ENCODE measurements around the gene HOXA13. TPM values are rescaled to one million over a fixed set of nuclear protein-coding genes. Genes with fewer than 3 reads are reported as not detected.

The HOXA13 gene
- total RNA-seq, 3 donors from 2014 or later: 28.0 to 54.3 (median 42.2) TPM

GRCh38 chr7:27171325-27171636 is 28.6 kb downstream of the HOXA13 start:
- H3K4me3 ChIP-seq: no peak overlapping the region
- H3K36me3 ChIP-seq (ENCODE audit: low read depth): no peaks in the 10 kb centered on the region
- H3K9me3 ChIP-seq: no peaks in the 10 kb centered on the region
- ATAC-seq: no peak
- peaks cover 11% of the 10 kb centered on the region for H3K4me1 ChIP-seq (ENCODE audit: low read depth)
- DNase-seq: peak in 2 of 3 donors; percentile 63 to 70
- intact Hi-C loops (cut with DNase I, micrococcal nuclease): no loop called here
- TF ChIP-seq, protein P1, sequence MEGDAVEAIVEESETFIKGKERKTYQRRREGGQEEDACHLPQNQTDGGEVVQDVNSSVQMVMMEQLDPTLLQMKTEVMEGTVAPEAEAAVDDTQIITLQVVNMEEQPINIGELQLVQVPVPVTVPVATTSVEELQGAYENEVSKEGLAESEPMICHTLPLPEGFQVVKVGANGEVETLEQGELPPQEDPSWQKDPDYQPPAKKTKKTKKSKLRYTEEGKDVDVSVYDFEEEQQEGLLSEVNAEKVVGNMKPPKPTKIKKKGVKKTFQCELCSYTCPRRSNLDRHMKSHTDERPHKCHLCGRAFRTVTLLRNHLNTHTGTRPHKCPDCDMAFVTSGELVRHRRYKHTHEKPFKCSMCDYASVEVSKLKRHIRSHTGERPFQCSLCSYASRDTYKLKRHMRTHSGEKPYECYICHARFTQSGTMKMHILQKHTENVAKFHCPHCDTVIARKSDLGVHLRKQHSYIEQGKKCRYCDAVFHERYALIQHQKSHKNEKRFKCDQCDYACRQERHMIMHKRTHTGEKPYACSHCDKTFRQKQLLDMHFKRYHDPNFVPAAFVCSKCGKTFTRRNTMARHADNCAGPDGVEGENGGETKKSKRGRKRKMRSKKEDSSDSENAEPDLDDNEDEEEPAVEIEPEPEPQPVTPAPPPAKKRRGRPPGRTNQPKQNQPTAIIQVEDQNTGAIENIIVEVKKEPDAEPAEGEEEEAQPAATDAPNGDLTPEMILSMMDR (IDR thresholded peaks at IDR 0.05): no peak

DNA sequence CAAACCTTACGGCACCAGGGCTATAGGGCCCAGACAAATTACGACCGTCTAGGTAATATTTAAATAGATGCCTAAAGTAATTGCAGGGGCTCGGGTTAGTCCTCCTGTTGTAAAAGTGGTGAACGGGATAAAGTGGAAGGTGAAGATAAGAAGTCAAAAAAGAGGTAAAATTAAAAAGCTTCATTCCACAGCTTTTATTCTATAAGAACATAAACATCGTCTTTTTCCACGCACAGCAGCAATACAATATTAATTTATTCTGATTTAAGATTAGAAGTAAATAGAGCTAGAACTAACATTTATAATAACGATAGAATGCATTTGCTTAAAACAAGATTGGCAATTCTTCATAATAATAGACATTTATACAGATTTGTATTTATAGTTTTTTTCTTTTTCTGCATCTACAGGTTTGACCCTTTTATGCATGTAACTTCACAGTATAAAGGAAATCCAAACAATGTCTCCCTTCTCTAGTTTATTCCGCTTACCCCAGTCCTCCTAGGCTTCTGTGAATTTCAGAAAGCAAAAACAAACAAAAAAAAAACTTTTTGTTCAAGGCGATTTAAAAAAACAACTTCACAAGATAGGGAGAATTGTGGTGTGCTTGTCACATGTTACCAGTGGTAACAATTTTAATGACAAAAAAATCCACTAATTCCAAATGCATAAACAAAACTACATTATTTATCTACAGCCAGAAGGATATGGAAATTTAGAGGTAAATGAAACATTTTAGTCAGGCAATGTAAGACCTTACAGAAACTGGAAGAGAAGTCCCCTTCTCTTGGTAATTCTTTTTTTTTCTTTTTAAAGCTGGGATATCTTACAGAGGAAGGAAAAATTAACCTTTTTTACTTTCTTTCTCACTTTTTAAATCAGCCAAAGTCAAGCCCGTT is 29.2 kb downstream of the HOXA13 start:
- TF ChIP-seq, protein P1 (IDR thresholded peaks at IDR 0.05): no peak
- no peak for ATAC-seq
- H3K36me3 ChIP-seq (ENCODE audit: low read depth): no peaks in the 10 kb centered on the region
- peak overlapping the region; percentile 11 for H3K4me3 ChIP-seq
- no peaks in the 10 kb centered on the region for H3K9me3 ChIP-seq
- H3K4me1 ChIP-seq (ENCODE audit: low read depth): peaks cover 11% of the 10 kb centered on the region
- intact Hi-C loops (cut with DNase I, micrococcal nuclease): no loop called here
- no peak for DNase-seq

- Histone ChIP-seq H3K4me3 (peak overlapping the region; percentile 23), H3K4me1 (ENCODE audit: low read depth) (peaks cover 11% of the 10 kb centered on the region), H3K9me3 (no peaks in the 10 kb centered on the region), H3K36me3 (ENCODE audit: low read depth) (no peaks in the 10 kb centered on the region)
- ATAC-seq (peak; percentile 2), DNase-seq (peak in 2 of 3 donors; percentile 55 to 71)
- intact Hi-C loops (cut with DNase I, micrococcal nuclease): loop anchor here (5.0 to 10.0 kb wide), 2 partner anchors 1305 to 1313 kb away; no protein-coding TSS in a partner anchor
- TF ChIP-seq, protein P1 (IDR thresholded peaks at IDR 0.05): no peak
These were observed 30.0 kb downstream of the HOXA13 start for GRCh38 chr7:27169658-27170425.

DNA sequence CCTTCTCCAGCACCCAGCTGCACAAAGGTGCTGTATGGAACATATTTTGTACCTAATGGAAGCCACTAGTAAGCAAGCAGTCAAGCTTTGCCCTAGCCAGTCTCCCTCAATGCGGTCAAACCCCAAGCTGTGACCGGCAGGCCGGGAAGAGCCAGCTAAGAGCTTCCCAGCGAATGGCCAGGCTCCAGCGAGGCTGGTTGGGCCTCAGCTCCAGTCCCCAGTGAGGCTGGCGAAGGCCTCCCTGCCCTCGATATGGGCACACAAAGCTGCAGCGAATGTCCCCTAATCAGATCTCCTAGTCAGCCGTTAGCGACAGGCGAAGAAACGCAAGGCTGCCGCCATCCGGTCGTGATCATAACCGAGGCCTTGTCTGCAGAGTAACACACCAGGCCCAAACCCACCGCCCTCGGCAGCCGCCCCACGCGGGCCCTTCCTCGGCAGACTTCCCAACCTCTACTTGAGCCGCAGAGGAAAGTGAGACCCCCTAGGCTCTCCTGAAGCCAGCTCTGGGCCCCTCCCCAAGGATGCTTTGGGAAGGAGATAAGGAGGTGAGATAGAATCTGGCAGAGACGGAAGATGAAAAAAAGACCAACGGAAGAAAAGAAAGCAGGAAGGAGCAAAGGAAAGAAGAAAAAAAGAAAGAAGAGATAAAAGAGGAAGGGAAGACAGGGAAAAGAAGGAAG is 31.5 kb downstream of the HOXA13 start:
- ATAC-seq: peak; percentile 26
- intact Hi-C loops (cut with DNase I, micrococcal nuclease): loop anchor here (5.0 to 10.0 kb wide), 2 partner anchors 1304 to 1311 kb away; no protein-coding TSS in a partner anchor
- no peaks in the 10 kb centered on the region for H3K9me3 ChIP-seq
- peaks cover 11% of the 10 kb centered on the region for H3K4me1 ChIP-seq (ENCODE audit: low read depth)
- H3K4me3 ChIP-seq: peak overlapping the region; percentile 14
- peak; percentile 74 to 82 (median 81) for DNase-seq
- TF ChIP-seq, protein P1 (IDR thresholded peaks at IDR 0.05): no peak
- no peaks in the 10 kb centered on the region for H3K36me3 ChIP-seq (ENCODE audit: low read depth)

- ATAC-seq (no peak), DNase-seq (peak in 1 of 3 donors; percentile 22)
- intact Hi-C loops (cut with DNase I, micrococcal nuclease): loop anchor here (5.0 to 10.0 kb wide), 2 partner anchors 1303 to 1311 kb away; no protein-coding TSS in a partner anchor
- Histone ChIP-seq H3K9me3 (no peaks in the 10 kb centered on the region), H3K36me3 (ENCODE audit: low read depth) (no peaks in the 10 kb centered on the region), H3K4me1 (ENCODE audit: low read depth) (peaks cover 13% of the 10 kb centered on the region), H3K4me3 (no peak overlapping the region)
- TF ChIP-seq, protein P1 (IDR thresholded peaks at IDR 0.05): no peak
These were observed 32.0 kb downstream of the HOXA13 start for GRCh38 chr7:27167916-27168264.

Measured in mucosa of descending colon (tissue), 3 donors.